SK-N-SH (cell line): ENCODE measurements around the gene MAGED4. TPM values are rescaled to one million over a fixed set of nuclear protein-coding genes. Genes with fewer than 3 reads are reported as not detected.

Source experiments
- CTCF ChIA-PET: fragments of 300-600, 350-600 bp; formaldehyde crosslinking; extraction: SDS; loops from one replicate; lab custom pipeline; 2021; lab: Yijun Ruan, JAX
- POLR2A ChIA-PET: fragments of 350-600 bp; sonication (Branson Sonifier 250); formaldehyde crosslinking; extraction: SDS; loops from one replicate; lab custom pipeline; 2020; ENCODE audit warnings: antibody characterized with exemption, inconsistent platforms; lab: Yijun Ruan, JAX
- DNase-seq: peaks from one replicate; pipeline ENCODE4 v3.0.0; 2012
- H2AFZ ChIP-seq: fragments of 200-600 bp; sonication (generic); 2 replicates; pipeline ENCODE4 v1.8.1; 2016; ENCODE audit warnings: antibody characterized with exemption, mild to moderate bottlenecking, low read depth
- H3F3A ChIP-seq: fragments of 200-600 bp; sonication (generic); replicated peaks from 2 replicates; pipeline ENCODE3; 2016; ENCODE audit warnings: antibody characterized with exemption, mild to moderate bottlenecking; ENCODE audit not compliant: insufficient read depth
- H3K27ac ChIP-seq, 2 experiments: fragments of 200-500 bp in 1 of 2; fragments of 200-600 bp in 1 of 2; sonication (Bioruptor generic) in 1 of 2; sonication (generic), shearing (Covaris generic) in 1 of 2; 2 replicates each; pipeline versions ENCODE4 v1.5.1 to v1.6.1; 2014 to 2016; ENCODE audit warnings: low read depth in 2 of 2, inconsistent platforms in 1 of 2, low read length in 1 of 2, mild to moderate bottlenecking in 1 of 2, mixed read lengths in 1 of 2
- H3K27me3 ChIP-seq: fragments of 200-600 bp; sonication (generic), shearing (Covaris generic); 2 replicates; pipeline ENCODE4 v1.6.1; 2016; ENCODE audit warnings: mixed run types; ENCODE audit not compliant: insufficient read depth
- H3K36me3 ChIP-seq, 2 experiments: fragments of 200-500 bp in 1 of 2; fragments of 200-600 bp in 1 of 2; sonication (Bioruptor generic) in 1 of 2; sonication (generic) in 1 of 2; replicated peaks in 1 of 2; 2 replicates each; pipeline versions ENCODE3 to v1.5.1; 2014 to 2016; ENCODE audit warnings: low read length in 1 of 2, mild to moderate bottlenecking in 1 of 2; ENCODE audit not compliant: insufficient read depth in 2 of 2, control insufficient read depth in 1 of 2
- H3K4me1 ChIP-seq, 2 experiments: fragments of 200-500 bp in 1 of 2; fragments of 200-600 bp in 1 of 2; sonication (Bioruptor generic) in 1 of 2; sonication (generic), shearing (Covaris generic) in 1 of 2; 2 replicates each; pipeline versions ENCODE4 v1.5.1 to v1.6.1; 2014 to 2016; ENCODE audit warnings: low read depth in 1 of 2, low read length in 1 of 2, mixed run types in 1 of 2; ENCODE audit not compliant: insufficient read depth in 2 of 2, control insufficient read depth in 1 of 2
- H3K4me2 ChIP-seq: fragments of 200-600 bp; sonication (generic), shearing (Covaris generic); 2 replicates; pipeline ENCODE4 v1.6.1; 2017; ENCODE audit warnings: mixed run types
- H3K4me3 ChIP-seq, 2 experiments: fragments of 200-500 bp in 1 of 2; fragments of 200-600 bp in 1 of 2; sonication (Bioruptor generic) in 1 of 2; sonication (generic), shearing (Covaris generic) in 1 of 2; 2 replicates each; pipeline versions ENCODE4 v1.5.1 to v1.8.1; 2014 to 2016; ENCODE audit warnings: low read depth in 2 of 2, inconsistent platforms in 1 of 2, low read length in 1 of 2, mild to moderate bottlenecking in 1 of 2, mixed read lengths in 1 of 2, moderate library complexity in 1 of 2
- H3K79me2 ChIP-seq: fragments of 200-600 bp; sonication (generic); 2 replicates; pipeline ENCODE4 v1.8.1; 2017; ENCODE audit warnings: mild to moderate bottlenecking; ENCODE audit not compliant: insufficient read depth
- H3K9ac ChIP-seq: fragments of 200-600 bp; sonication (generic); 2 replicates; pipeline ENCODE4 v1.6.1; 2017; ENCODE audit warnings: mixed run types
- H3K9me2 ChIP-seq: fragments of 200-600 bp; sonication (generic); 2 replicates; pipeline ENCODE4 v1.6.1; 2017; ENCODE audit warnings: mixed run types
- H3K9me3 ChIP-seq: fragments of 200-600 bp; sonication (generic); 2 replicates; pipeline ENCODE4 v1.6.1; 2017; ENCODE audit warnings: mixed run types, mild to moderate bottlenecking, moderate library complexity
- H4K20me1 ChIP-seq: fragments of 200-600 bp; sonication (generic); 2 replicates; pipeline ENCODE4 v1.6.1; 2017; ENCODE audit warnings: mild to moderate bottlenecking, mixed run types; ENCODE audit not compliant: insufficient read depth
- ELF1 ChIP-seq: IDR thresholded peaks from 2 replicates; pipeline ENCODE4 v1.4.0; 2012
- FOSL2 ChIP-seq: IDR thresholded peaks from 2 replicates; pipeline ENCODE4 v1.4.0; 2012; ENCODE audit warnings: low read depth, mild to moderate bottlenecking, moderate library complexity, borderline replicate concordance
- FOXJ3 ChIP-seq: sonication (generic); formaldehyde crosslinking; IDR thresholded peaks from 2 replicates; pipeline ENCODE4 v1.5.1; 2020; ENCODE audit warnings: mild to moderate bottlenecking, missing genetic modification reagents
- FOXM1 ChIP-seq: IDR thresholded peaks from 2 replicates; pipeline ENCODE4 v1.4.0; 2012; ENCODE audit warnings: low read depth, mild to moderate bottlenecking
- GABPA ChIP-seq: IDR thresholded peaks from 2 replicates; pipeline ENCODE4 v1.4.0; 2012; ENCODE audit warnings: low read depth, mild to moderate bottlenecking
- JUND ChIP-seq: IDR thresholded peaks from 2 replicates; pipeline ENCODE4 v1.4.0; 2012
- MEF2A ChIP-seq: IDR thresholded peaks from 2 replicates; pipeline ENCODE4 v1.4.0; 2012; ENCODE audit warnings: low read depth, borderline replicate concordance
- MXI1 ChIP-seq: IDR thresholded peaks from 2 replicates; pipeline ENCODE4 v1.6.1; 2012; ENCODE audit warnings: mild to moderate bottlenecking, low read depth, low read length, improper control_type of control experiment
- NFIC ChIP-seq: IDR thresholded peaks from 2 replicates; pipeline ENCODE4 v1.4.0; 2012; ENCODE audit warnings: borderline replicate concordance
- RAD21 ChIP-seq: IDR thresholded peaks from 2 replicates; pipeline ENCODE4 v1.6.1; 2012; ENCODE audit warnings: mild to moderate bottlenecking, low read length
- SIN3A ChIP-seq: IDR thresholded peaks from 2 replicates; pipeline ENCODE4 v1.6.1; 2012; ENCODE audit warnings: low read depth, mild to moderate bottlenecking, low read length, moderate library complexity, borderline replicate concordance
- SMC3 ChIP-seq: IDR thresholded peaks from 2 replicates; pipeline ENCODE4 v1.6.1; 2012; ENCODE audit warnings: low read depth, low read length, improper control_type of control experiment
- TAF1 ChIP-seq: IDR thresholded peaks from 2 replicates; pipeline ENCODE4 v1.6.1; 2012; ENCODE audit warnings: low read depth, mild to moderate bottlenecking, low read length, moderate library complexity, borderline replicate concordance
- TCF12 ChIP-seq: IDR thresholded peaks from 2 replicates; pipeline ENCODE4 v1.4.0; 2012
- YY1 ChIP-seq: IDR thresholded peaks from 2 replicates; pipeline ENCODE4 v1.4.0; 2012; ENCODE audit warnings: low read depth, mild to moderate bottlenecking
- WGBS: methylation state at CpG from one replicate; pipeline ENCODE4 v1.1.6; 2017; ENCODE audit warnings: low lambda C conversion rate; 5-methylcytosine and 5-hydroxymethylcytosine counted together
- polyA plus RNA-seq, 3 experiments: library from polyadenylated mRNA; depleted of rRNA; stranded (reverse); fragments of >200 nt; gene quantifications; 2 replicates each; pipeline ENCODE4 v1.2.3, GENCODE V29; 2012
- TF ChIP-seq, protein P1 (sequence below): fragments of 200-600 bp; sonication (generic); IDR thresholded peaks from 2 replicates; pipeline ENCODE4 v1.6.1; 2017; ENCODE audit warnings: antibody characterized with exemption, mild to moderate bottlenecking, moderate library complexity
- TF ChIP-seq, protein P2 (sequence below): IDR thresholded peaks from 2 replicates; pipeline ENCODE4; 2012
- TF ChIP-seq, protein P3 (sequence below): IDR thresholded peaks from 2 replicates; pipeline ENCODE4 v1.4.0; 2012; ENCODE audit warnings: low read depth
- TF ChIP-seq, protein P4 (sequence below): fragments of 150-350 bp; IDR thresholded peaks from 2 replicates; pipeline ENCODE4 v1.6.1; 2017; ENCODE audit warnings: antibody characterized with exemption, low read length, low read depth, borderline replicate concordance
- TF ChIP-seq, protein P5 (sequence below): IDR thresholded peaks from 2 replicates; pipeline ENCODE4 v1.6.1; 2012; ENCODE audit warnings: mild to moderate bottlenecking, low read depth, low read length, moderate library complexity

The MAGED4 gene
- polyA plus RNA-seq, 1 of the 3 experiments (the other 2 are of a cell fraction) = 26.6 TPM

DNA sequence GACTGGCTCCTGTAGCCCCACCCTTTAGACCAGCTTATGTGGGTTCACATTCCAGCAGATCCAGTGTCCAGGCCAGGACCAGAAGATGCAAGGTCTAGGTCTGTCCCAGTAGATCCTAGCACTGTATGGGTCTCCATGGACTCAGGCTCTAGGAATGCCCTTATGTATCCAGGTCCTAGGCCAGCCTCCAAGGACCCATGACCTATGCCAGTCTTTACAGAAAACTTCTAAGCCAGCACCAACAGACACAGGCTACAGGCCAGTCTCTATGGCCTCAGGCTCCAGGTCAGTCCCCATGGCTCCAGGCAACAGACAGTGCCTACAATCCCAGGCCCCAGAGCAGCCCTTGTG, 45.2 kb upstream of the MAGED4 start:
- Histone ChIP-seq H3K36me3 (no peaks in the 10 kb centered on the region), H3K4me2 (no peak overlapping the region), H3K27me3 (no peaks in the 10 kb centered on the region), H3K4me1 (no peaks in the 10 kb centered on the region), H3K9me3 (no peaks in the 10 kb centered on the region; the same call in 1 of the 2 replicates), H3K9ac (no peak overlapping the region), H3K4me3 (no peak overlapping the region), H2AFZ (no peak overlapping the region), H3F3A (no peaks in the 10 kb centered on the region), H3K79me2 (no peaks in the 10 kb centered on the region), H3K27ac (no peak overlapping the region), H4K20me1 (no peaks in the 10 kb centered on the region), H3K9me2 (no peaks in the 10 kb centered on the region)
- TF ChIP-seq, protein P1, sequence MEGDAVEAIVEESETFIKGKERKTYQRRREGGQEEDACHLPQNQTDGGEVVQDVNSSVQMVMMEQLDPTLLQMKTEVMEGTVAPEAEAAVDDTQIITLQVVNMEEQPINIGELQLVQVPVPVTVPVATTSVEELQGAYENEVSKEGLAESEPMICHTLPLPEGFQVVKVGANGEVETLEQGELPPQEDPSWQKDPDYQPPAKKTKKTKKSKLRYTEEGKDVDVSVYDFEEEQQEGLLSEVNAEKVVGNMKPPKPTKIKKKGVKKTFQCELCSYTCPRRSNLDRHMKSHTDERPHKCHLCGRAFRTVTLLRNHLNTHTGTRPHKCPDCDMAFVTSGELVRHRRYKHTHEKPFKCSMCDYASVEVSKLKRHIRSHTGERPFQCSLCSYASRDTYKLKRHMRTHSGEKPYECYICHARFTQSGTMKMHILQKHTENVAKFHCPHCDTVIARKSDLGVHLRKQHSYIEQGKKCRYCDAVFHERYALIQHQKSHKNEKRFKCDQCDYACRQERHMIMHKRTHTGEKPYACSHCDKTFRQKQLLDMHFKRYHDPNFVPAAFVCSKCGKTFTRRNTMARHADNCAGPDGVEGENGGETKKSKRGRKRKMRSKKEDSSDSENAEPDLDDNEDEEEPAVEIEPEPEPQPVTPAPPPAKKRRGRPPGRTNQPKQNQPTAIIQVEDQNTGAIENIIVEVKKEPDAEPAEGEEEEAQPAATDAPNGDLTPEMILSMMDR = no peak
- TF ChIP-seq, protein P2, sequence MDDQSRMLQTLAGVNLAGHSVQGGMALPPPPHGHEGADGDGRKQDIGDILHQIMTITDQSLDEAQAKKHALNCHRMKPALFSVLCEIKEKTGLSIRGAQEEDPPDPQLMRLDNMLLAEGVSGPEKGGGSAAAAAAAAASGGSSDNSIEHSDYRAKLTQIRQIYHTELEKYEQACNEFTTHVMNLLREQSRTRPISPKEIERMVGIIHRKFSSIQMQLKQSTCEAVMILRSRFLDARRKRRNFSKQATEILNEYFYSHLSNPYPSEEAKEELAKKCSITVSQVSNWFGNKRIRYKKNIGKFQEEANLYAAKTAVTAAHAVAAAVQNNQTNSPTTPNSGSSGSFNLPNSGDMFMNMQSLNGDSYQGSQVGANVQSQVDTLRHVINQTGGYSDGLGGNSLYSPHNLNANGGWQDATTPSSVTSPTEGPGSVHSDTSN = no peak
- TF ChIP-seq SMC3 (no peak), FOXJ3 (no peak), SIN3A (no peak), GABPA (no peak), MEF2A (no peak), NFIC (no peak), FOXM1 (no peak), MXI1 (no peak), FOSL2 (no peak), TCF12 (no peak), JUND (no peak), RAD21 (no peak), YY1 (no peak)
- TF ChIP-seq, protein P3, sequence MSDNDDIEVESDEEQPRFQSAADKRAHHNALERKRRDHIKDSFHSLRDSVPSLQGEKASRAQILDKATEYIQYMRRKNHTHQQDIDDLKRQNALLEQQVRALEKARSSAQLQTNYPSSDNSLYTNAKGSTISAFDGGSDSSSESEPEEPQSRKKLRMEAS = no peak
- TF ChIP-seq, protein P4, sequence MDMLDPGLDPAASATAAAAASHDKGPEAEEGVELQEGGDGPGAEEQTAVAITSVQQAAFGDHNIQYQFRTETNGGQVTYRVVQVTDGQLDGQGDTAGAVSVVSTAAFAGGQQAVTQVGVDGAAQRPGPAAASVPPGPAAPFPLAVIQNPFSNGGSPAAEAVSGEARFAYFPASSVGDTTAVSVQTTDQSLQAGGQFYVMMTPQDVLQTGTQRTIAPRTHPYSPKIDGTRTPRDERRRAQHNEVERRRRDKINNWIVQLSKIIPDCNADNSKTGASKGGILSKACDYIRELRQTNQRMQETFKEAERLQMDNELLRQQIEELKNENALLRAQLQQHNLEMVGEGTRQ = no peak
- ChIA-PET CTCF (no interaction called here), POLR2A (no interaction called here)
- DNase-seq = no peak

DNA sequence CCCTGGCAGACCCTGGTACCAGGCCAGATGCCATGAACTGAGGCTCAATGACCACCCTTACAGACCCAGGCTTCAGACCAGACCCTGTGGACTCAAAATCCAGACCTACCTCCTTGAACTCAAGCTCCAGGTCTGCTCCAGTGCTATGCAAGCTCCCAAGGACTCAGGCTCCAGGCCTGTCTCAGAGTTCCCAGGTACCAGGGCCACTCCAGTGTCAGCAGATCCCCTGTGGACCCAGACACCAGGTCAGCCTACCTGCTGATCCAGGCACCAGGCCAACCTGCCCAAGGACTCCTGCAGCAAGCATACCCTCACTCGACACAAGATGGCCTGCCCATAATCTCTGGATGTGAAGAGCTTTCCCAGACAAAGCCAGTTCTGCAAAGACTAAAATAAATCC, 44.7 kb upstream of the MAGED4 start:
- no peak for TF ChIP-seq ELF1
- TF ChIP-seq, protein P2 = no peak
- TF ChIP-seq SMC3 = no peak
- no peak for TF ChIP-seq FOSL2
- no peak for TF ChIP-seq TAF1
- TF ChIP-seq, protein P5, sequence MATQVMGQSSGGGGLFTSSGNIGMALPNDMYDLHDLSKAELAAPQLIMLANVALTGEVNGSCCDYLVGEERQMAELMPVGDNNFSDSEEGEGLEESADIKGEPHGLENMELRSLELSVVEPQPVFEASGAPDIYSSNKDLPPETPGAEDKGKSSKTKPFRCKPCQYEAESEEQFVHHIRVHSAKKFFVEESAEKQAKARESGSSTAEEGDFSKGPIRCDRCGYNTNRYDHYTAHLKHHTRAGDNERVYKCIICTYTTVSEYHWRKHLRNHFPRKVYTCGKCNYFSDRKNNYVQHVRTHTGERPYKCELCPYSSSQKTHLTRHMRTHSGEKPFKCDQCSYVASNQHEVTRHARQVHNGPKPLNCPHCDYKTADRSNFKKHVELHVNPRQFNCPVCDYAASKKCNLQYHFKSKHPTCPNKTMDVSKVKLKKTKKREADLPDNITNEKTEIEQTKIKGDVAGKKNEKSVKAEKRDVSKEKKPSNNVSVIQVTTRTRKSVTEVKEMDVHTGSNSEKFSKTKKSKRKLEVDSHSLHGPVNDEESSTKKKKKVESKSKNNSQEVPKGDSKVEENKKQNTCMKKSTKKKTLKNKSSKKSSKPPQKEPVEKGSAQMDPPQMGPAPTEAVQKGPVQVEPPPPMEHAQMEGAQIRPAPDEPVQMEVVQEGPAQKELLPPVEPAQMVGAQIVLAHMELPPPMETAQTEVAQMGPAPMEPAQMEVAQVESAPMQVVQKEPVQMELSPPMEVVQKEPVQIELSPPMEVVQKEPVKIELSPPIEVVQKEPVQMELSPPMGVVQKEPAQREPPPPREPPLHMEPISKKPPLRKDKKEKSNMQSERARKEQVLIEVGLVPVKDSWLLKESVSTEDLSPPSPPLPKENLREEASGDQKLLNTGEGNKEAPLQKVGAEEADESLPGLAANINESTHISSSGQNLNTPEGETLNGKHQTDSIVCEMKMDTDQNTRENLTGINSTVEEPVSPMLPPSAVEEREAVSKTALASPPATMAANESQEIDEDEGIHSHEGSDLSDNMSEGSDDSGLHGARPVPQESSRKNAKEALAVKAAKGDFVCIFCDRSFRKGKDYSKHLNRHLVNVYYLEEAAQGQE = no peak
- TF ChIP-seq, all 33 proteins: peak for 0
- Histone ChIP-seq H3K27me3 (no peaks in the 10 kb centered on the region), H2AFZ (no peak overlapping the region), H3K4me2 (no peak overlapping the region), H3K27ac (no peak overlapping the region), H3F3A (no peaks in the 10 kb centered on the region), H4K20me1 (no peaks in the 10 kb centered on the region), H3K36me3 (no peaks in the 10 kb centered on the region), H3K9me2 (no peaks in the 10 kb centered on the region), H3K4me3 (no peak overlapping the region), H3K4me1 (no peaks in the 10 kb centered on the region), H3K9me3 (no peaks in the 10 kb centered on the region; the same call in 1 of the 2 replicates), H3K9ac (no peak overlapping the region), H3K79me2 (no peaks in the 10 kb centered on the region)
- WGBS = 10% methylated on average over 1 of the region's 1 CpG
- ChIA-PET CTCF (no interaction called here), POLR2A (no interaction called here)
- DNase-seq = no peak
